Measurements from ENCODE around the gene RELL1. TPM values are rescaled to one million over a fixed set of nuclear protein-coding genes. Genes with fewer than 3 reads are reported as not detected.

The RELL1 gene
- total RNA-seq, 1 experiment from 2014 or later = 45.3 TPM

DNA sequence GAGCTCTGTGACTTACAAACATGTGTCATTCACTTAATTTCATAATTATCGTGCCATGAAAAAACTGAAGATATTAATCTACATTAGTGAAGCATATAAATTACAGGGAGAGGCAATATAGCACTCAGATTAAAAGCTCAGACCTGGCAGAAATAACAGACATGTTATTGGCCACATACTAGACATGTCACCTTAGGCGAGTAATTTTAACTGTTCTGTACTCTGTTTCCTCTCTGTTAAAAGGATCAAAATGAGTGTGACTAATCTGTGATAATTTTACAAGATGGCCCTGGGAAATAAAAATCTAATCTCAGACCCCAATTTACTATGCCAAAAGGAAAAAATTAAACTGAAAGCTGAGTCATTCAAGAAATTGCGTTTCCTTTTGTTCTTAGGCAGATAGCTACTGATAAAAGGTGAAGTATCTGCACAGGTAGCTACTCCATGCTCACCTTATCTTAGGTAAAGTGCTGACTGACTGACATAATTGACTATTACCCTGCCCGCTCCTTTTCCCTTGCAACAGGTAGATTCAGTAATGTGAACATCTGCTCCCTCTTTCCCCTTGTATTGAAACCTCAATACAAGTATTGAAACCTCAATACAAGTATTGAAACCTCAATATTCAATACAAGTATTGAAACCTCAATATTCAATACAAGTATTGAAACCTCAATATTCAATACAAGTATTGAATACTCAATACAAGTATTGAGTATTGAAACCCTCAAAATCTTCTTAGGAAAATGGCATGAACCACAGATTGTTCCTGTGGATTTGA, 33.2 kb downstream of the RELL1 start:
- Mint-ChIP-seq H3K4me3 (ENCODE audit: unreplicated experiment) (no peak overlapping the region), H3K27me3 (ENCODE audit: insufficient read depth, unreplicated experiment) (no peaks in the 10 kb centered on the region), H3K9me3 (ENCODE audit: unreplicated experiment) (peaks cover 11% of the 10 kb centered on the region), H3K36me3 (ENCODE audit: insufficient read depth, unreplicated experiment) (peaks cover 18% of the 10 kb centered on the region), H3K4me1 (ENCODE audit: low read depth, unreplicated experiment) (peaks cover 28% of the 10 kb centered on the region), H3K27ac (ENCODE audit: unreplicated experiment) (peak overlapping the region; percentile 60)
- no TSS peak for BruUV-seq (replicated peaks)
- Histone ChIP-seq H3K36me3 (ENCODE audit: control insufficient read depth, insufficient read depth, low read length) (no peaks in the 10 kb centered on the region), H3K4me3 (ENCODE audit: low read depth, low read length) (no peak overlapping the region), H3K9me3 (peaks cover 3% of the 10 kb centered on the region; the same call in 1 of the 2 replicates), H3K27me3 (replicated peaks; ENCODE audit: control insufficient read depth, insufficient read depth, low read length) (no peaks in the 10 kb centered on the region), H3K4me1 (peaks cover 45% of the 10 kb centered on the region)
- ChIA-PET CTCF (no interaction called here), POLR2A (no interaction called here)
- no peak for DNase-seq
- intact Hi-C loops (cut with micrococcal nuclease; ENCODE audit: unreplicated experiment) = no loop called here
- TF ChIP-seq, protein P1, sequence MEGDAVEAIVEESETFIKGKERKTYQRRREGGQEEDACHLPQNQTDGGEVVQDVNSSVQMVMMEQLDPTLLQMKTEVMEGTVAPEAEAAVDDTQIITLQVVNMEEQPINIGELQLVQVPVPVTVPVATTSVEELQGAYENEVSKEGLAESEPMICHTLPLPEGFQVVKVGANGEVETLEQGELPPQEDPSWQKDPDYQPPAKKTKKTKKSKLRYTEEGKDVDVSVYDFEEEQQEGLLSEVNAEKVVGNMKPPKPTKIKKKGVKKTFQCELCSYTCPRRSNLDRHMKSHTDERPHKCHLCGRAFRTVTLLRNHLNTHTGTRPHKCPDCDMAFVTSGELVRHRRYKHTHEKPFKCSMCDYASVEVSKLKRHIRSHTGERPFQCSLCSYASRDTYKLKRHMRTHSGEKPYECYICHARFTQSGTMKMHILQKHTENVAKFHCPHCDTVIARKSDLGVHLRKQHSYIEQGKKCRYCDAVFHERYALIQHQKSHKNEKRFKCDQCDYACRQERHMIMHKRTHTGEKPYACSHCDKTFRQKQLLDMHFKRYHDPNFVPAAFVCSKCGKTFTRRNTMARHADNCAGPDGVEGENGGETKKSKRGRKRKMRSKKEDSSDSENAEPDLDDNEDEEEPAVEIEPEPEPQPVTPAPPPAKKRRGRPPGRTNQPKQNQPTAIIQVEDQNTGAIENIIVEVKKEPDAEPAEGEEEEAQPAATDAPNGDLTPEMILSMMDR (IDR thresholded peaks at IDR 0.05; ENCODE audit: insufficient read depth in 1 of 2, low read depth in 1 of 2, low read length in 1 of 2, severe bottlenecking in 1 of 2, unreplicated experiment in 1 of 2) = no peak

DNA sequence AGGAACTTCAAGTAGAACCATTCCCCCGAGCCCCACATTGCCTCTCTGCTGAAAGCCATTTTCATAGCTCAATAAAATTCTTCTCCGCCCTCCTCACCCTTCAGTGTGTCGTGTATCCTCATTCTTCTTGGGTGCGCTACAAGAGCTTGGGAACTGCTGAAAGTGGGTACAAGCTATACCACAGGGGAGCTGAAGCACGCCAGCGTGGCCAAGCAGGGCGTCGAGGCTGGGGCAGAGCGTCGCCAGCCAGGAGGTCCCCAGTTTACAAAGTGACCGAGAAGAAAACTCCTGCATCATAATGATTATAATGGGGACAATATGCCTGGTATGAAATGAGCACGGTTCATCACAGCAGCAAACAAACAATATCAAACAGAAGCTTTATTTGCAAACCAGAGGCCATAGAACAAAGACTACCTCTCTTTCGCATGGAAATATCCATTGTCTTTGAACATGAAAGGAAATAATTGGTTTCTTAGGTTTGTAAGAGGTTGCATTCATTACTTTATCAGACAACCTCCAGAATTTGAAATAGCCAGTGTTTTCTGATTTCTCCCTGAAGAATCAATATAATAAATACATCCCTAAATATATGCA, 34.3 kb downstream of the RELL1 start:
- H3K27me3 Mint-ChIP-seq (ENCODE audit: insufficient read depth, unreplicated experiment) = no peaks in the 10 kb centered on the region
- no peaks in the 10 kb centered on the region for H3K36me3 ChIP-seq (ENCODE audit: control insufficient read depth, insufficient read depth, low read length)
- H3K36me3 Mint-ChIP-seq (ENCODE audit: insufficient read depth, unreplicated experiment) = peaks cover 22% of the 10 kb centered on the region
- no peak for DNase-seq
- BruUV-seq (replicated peaks) = no TSS peak
- H3K9me3 Mint-ChIP-seq (ENCODE audit: unreplicated experiment) = peaks cover 1% of the 10 kb centered on the region
- peaks cover 56% of the 10 kb centered on the region for H3K4me1 ChIP-seq
- peaks cover 28% of the 10 kb centered on the region for H3K4me1 Mint-ChIP-seq (ENCODE audit: low read depth, unreplicated experiment)
- H3K4me3 ChIP-seq (ENCODE audit: low read depth, low read length) = no peak overlapping the region
- H3K4me3 Mint-ChIP-seq (ENCODE audit: unreplicated experiment) = no peak overlapping the region
- H3K27me3 ChIP-seq (replicated peaks; ENCODE audit: control insufficient read depth, insufficient read depth, low read length) = no peaks in the 10 kb centered on the region
- intact Hi-C loops (cut with micrococcal nuclease; ENCODE audit: unreplicated experiment) = no loop called here
- POLR2A ChIA-PET = no interaction called here
- TF ChIP-seq, protein P1 (IDR thresholded peaks at IDR 0.05; ENCODE audit: insufficient read depth in 1 of 2, low read depth in 1 of 2, low read length in 1 of 2, severe bottlenecking in 1 of 2, unreplicated experiment in 1 of 2) = no peak
- CTCF ChIA-PET = no interaction called here
- no peak overlapping the region for H3K27ac Mint-ChIP-seq (ENCODE audit: unreplicated experiment)
- peaks cover 3% of the 10 kb centered on the region; the same call in 1 of the 2 replicates for H3K9me3 ChIP-seq

DNA sequence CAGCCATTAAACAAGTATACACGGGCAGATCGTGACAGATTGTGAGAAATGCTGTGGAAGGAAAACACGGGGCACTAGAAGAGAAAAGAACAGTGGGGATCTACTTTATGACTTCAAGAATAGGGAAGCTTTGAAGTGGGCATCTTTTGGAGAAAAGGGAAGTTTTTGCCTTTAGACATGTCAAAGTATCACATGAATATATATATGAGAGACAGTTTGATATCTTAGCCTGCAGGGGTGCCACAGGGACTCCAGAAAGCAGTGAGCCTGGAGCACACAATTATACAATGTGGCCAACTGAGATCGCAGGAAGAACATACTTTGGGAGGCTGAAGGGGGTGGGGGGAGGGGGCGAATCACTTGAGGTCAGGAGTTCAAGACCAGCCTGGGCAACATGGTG, 35.7 kb downstream of the RELL1 start:
- Mint-ChIP-seq H3K4me1 (ENCODE audit: low read depth, unreplicated experiment) (peaks cover 35% of the 10 kb centered on the region), H3K36me3 (ENCODE audit: insufficient read depth, unreplicated experiment) (peaks cover 28% of the 10 kb centered on the region), H3K9me3 (ENCODE audit: unreplicated experiment) (no peaks in the 10 kb centered on the region), H3K27me3 (ENCODE audit: insufficient read depth, unreplicated experiment) (no peaks in the 10 kb centered on the region), H3K27ac (ENCODE audit: unreplicated experiment) (peak overlapping the region; percentile 54), H3K4me3 (ENCODE audit: unreplicated experiment) (no peak overlapping the region)
- no peaks in the 10 kb centered on the region for H3K9me3 ChIP-seq
- H3K27me3 ChIP-seq (replicated peaks; ENCODE audit: control insufficient read depth, insufficient read depth, low read length) = no peaks in the 10 kb centered on the region
- BruUV-seq (replicated peaks) = no TSS peak
- intact Hi-C loops (cut with micrococcal nuclease; ENCODE audit: unreplicated experiment) = no loop called here
- no peak overlapping the region for H3K4me3 ChIP-seq (ENCODE audit: low read depth, low read length)
- ChIA-PET CTCF (no interaction called here), POLR2A (no interaction called here)
- no peak for DNase-seq
- peaks cover 56% of the 10 kb centered on the region for H3K4me1 ChIP-seq
- TF ChIP-seq, protein P1 (IDR thresholded peaks at IDR 0.05; ENCODE audit: insufficient read depth in 1 of 2, low read depth in 1 of 2, low read length in 1 of 2, severe bottlenecking in 1 of 2, unreplicated experiment in 1 of 2) = no peak
- H3K36me3 ChIP-seq (ENCODE audit: control insufficient read depth, insufficient read depth, low read length) = no peaks in the 10 kb centered on the region

Data from Caco-2 (cell line).